ENCODE results near the gene POLR2M. TPM values are rescaled to one million over a fixed set of nuclear protein-coding genes. Genes with fewer than 3 reads are reported as not detected.

POLR2M gene
- total and polyA plus RNA-seq, 4 donors = 102 to 246 (median 178) TPM

- intact Hi-C loops (cut with DNase I) = loop anchor here in 1 of 2 donors (5.0 kb wide), 1 partner anchor 49 kb away; no protein-coding TSS in a partner anchor
- ATAC-seq (ENCODE audit: low FRiP score) (no peak), DNase-seq (no peak)
- Histone ChIP-seq H3K4me1 (ENCODE audit: control insufficient read depth in 1 of 2, insufficient read depth in 2 of 2, low read length in 2 of 2) (no peaks in the 10 kb centered on the region), H3K36me3 (ENCODE audit: control insufficient read depth in 1 of 2, insufficient read depth in 2 of 2, low read length in 1 of 2) (peaks cover 0 to 2% of the 10 kb centered on the region in 2 donors), H3K9me3 (ENCODE audit: control insufficient read depth, low read length) (no peaks in the 10 kb centered on the region), H3K4me3 (ENCODE audit: low read length in 2 of 2) (no peak overlapping the region), H3K27ac (ENCODE audit: low read depth in 1 of 2, low read length in 2 of 2) (no peak overlapping the region), H3K27me3 (ENCODE audit: control insufficient read depth in 1 of 2, insufficient read depth in 2 of 2, low read length in 1 of 2) (no peaks in the 10 kb centered on the region)
- 24 to 26% methylated on average over 3 of the region's 3 CpGs for WGBS, 2 donors
These were observed 14.4 kb downstream of the POLR2M start for GRCh38 chr15:57720867-57721266.

GRCh38 chr15:57726411-57726810, 19.9 kb downstream of the POLR2M start:
- no peak for ATAC-seq (ENCODE audit: low FRiP score)
- DNase-seq = no peak
- WGBS, 2 donors = 90% methylated on average over 3 of the region's 3 CpGs
- no peak overlapping the region for H3K4me3 ChIP-seq (ENCODE audit: low read length in 2 of 2)
- no peaks in the 10 kb centered on the region for H3K36me3 ChIP-seq (ENCODE audit: control insufficient read depth in 1 of 2, insufficient read depth in 2 of 2, low read length in 1 of 2)
- intact Hi-C loops (cut with DNase I) = no loop called here
- H3K27me3 ChIP-seq (ENCODE audit: control insufficient read depth in 1 of 2, insufficient read depth in 2 of 2, low read length in 1 of 2) = no peaks in the 10 kb centered on the region
- no peak overlapping the region for H3K27ac ChIP-seq (ENCODE audit: low read depth in 1 of 2, low read length in 2 of 2)
- no peaks in the 10 kb centered on the region for H3K4me1 ChIP-seq (ENCODE audit: control insufficient read depth in 1 of 2, insufficient read depth in 2 of 2, low read length in 2 of 2)
- no peaks in the 10 kb centered on the region for H3K9me3 ChIP-seq (ENCODE audit: control insufficient read depth, low read length)

- Histone ChIP-seq H3K4me1 (ENCODE audit: control insufficient read depth in 1 of 2, insufficient read depth in 2 of 2, low read length in 2 of 2) (no peaks in the 10 kb centered on the region), H3K36me3 (ENCODE audit: control insufficient read depth in 1 of 2, insufficient read depth in 2 of 2, low read length in 1 of 2) (no peaks in the 10 kb centered on the region), H3K4me3 (ENCODE audit: low read length in 2 of 2) (no peak overlapping the region), H3K27me3 (ENCODE audit: control insufficient read depth in 1 of 2, insufficient read depth in 2 of 2, low read length in 1 of 2) (no peaks in the 10 kb centered on the region), H3K27ac (ENCODE audit: low read depth in 1 of 2, low read length in 2 of 2) (no peak overlapping the region), H3K9me3 (ENCODE audit: control insufficient read depth, low read length) (no peaks in the 10 kb centered on the region)
- intact Hi-C loops (cut with DNase I) = no loop called here
- ATAC-seq (ENCODE audit: low FRiP score) (no peak), DNase-seq (no peak)
- WGBS, 2 donors = 69 to 71% methylated on average over 6 of the region's 6 CpGs
These were observed 20.5 kb downstream of the POLR2M start for GRCh38 chr15:57727031-57727430.

GRCh38 chr15:57728436-57728835, 21.9 kb downstream of the POLR2M start:
- intact Hi-C loops (cut with DNase I) = no loop called here
- no peaks in the 10 kb centered on the region for H3K4me1 ChIP-seq (ENCODE audit: control insufficient read depth in 1 of 2, insufficient read depth in 2 of 2, low read length in 2 of 2)
- no peak for DNase-seq
- H3K4me3 ChIP-seq (ENCODE audit: low read length in 2 of 2) = no peak overlapping the region
- no peaks in the 10 kb centered on the region for H3K36me3 ChIP-seq (ENCODE audit: control insufficient read depth in 1 of 2, insufficient read depth in 2 of 2, low read length in 1 of 2)
- 96% methylated on average over 8 of the region's 8 CpGs for WGBS, 2 donors
- no peak overlapping the region for H3K27ac ChIP-seq (ENCODE audit: low read depth in 1 of 2, low read length in 2 of 2)
- H3K9me3 ChIP-seq (ENCODE audit: control insufficient read depth, low read length) = no peaks in the 10 kb centered on the region
- ATAC-seq (ENCODE audit: low FRiP score) = no peak
- no peaks in the 10 kb centered on the region for H3K27me3 ChIP-seq (ENCODE audit: control insufficient read depth in 1 of 2, insufficient read depth in 2 of 2, low read length in 1 of 2)

- DNase-seq = no peak
- H3K27ac ChIP-seq (ENCODE audit: low read depth in 1 of 2, low read length in 2 of 2) = no peak overlapping the region
- H3K4me3 ChIP-seq (ENCODE audit: low read length in 2 of 2) = no peak overlapping the region
- no peaks in the 10 kb centered on the region for H3K27me3 ChIP-seq (ENCODE audit: control insufficient read depth in 1 of 2, insufficient read depth in 2 of 2, low read length in 1 of 2)
- H3K4me1 ChIP-seq (ENCODE audit: control insufficient read depth in 1 of 2, insufficient read depth in 2 of 2, low read length in 2 of 2) = no peaks in the 10 kb centered on the region
- no peaks in the 10 kb centered on the region for H3K36me3 ChIP-seq (ENCODE audit: control insufficient read depth in 1 of 2, insufficient read depth in 2 of 2, low read length in 1 of 2)
- no peak for ATAC-seq (ENCODE audit: low FRiP score)
- WGBS, 2 donors = 90 to 92% methylated on average over 5 of the region's 5 CpGs
- H3K9me3 ChIP-seq (ENCODE audit: control insufficient read depth, low read length) = no peaks in the 10 kb centered on the region
- intact Hi-C loops (cut with DNase I) = loop anchor here (5.0 to 10.0 kb wide), 2 partner anchors 64 to 176 kb away; no protein-coding TSS in a partner anchor
These were observed 24.4 kb downstream of the POLR2M start for GRCh38 chr15:57730876-57731275.

- Histone ChIP-seq H3K9me3 (ENCODE audit: control insufficient read depth, low read length) (no peaks in the 10 kb centered on the region), H3K27me3 (ENCODE audit: control insufficient read depth in 1 of 2, insufficient read depth in 2 of 2, low read length in 1 of 2) (no peaks in the 10 kb centered on the region), H3K27ac (ENCODE audit: low read depth in 1 of 2, low read length in 2 of 2) (no peak overlapping the region), H3K4me1 (ENCODE audit: control insufficient read depth in 1 of 2, insufficient read depth in 2 of 2, low read length in 2 of 2) (no peaks in the 10 kb centered on the region), H3K36me3 (ENCODE audit: control insufficient read depth in 1 of 2, insufficient read depth in 2 of 2, low read length in 1 of 2) (no peaks in the 10 kb centered on the region), H3K4me3 (ENCODE audit: low read length in 2 of 2) (no peak overlapping the region)
- no peak for DNase-seq
- 82 to 89% methylated on average over 6 of the region's 6 CpGs for WGBS, 2 donors
- ATAC-seq (ENCODE audit: low FRiP score) = no peak
- intact Hi-C loops (cut with DNase I) = loop anchor here (5.0 to 10.0 kb wide), 2 partner anchors 64 to 177 kb away; no protein-coding TSS in a partner anchor
These were observed 25.1 kb downstream of the POLR2M start for GRCh38 chr15:57731530-57732103.

- 44 to 46% methylated on average over 12 of the region's 12 CpGs for WGBS, 2 donors
- Histone ChIP-seq H3K27ac (ENCODE audit: low read depth in 1 of 2, low read length in 2 of 2) (no peak overlapping the region), H3K27me3 (ENCODE audit: control insufficient read depth in 1 of 2, insufficient read depth in 2 of 2, low read length in 1 of 2) (no peaks in the 10 kb centered on the region), H3K4me1 (ENCODE audit: control insufficient read depth in 1 of 2, insufficient read depth in 2 of 2, low read length in 2 of 2) (no peaks in the 10 kb centered on the region), H3K36me3 (ENCODE audit: control insufficient read depth in 1 of 2, insufficient read depth in 2 of 2, low read length in 1 of 2) (no peaks in the 10 kb centered on the region), H3K9me3 (ENCODE audit: control insufficient read depth, low read length) (no peaks in the 10 kb centered on the region), H3K4me3 (ENCODE audit: low read length in 2 of 2) (no peak overlapping the region)
- DNase-seq = no peak
- ATAC-seq (ENCODE audit: low FRiP score) = no peak
- intact Hi-C loops (cut with DNase I) = loop anchor here (5.0 to 10.0 kb wide), 2 partner anchors 65 to 178 kb away; no protein-coding TSS in a partner anchor
These were observed 26.2 kb downstream of the POLR2M start for GRCh38 chr15:57732526-57733331.

- no peak for ATAC-seq (ENCODE audit: low FRiP score)
- no peak for DNase-seq
- H3K27me3 ChIP-seq (ENCODE audit: control insufficient read depth in 1 of 2, insufficient read depth in 2 of 2, low read length in 1 of 2) = no peaks in the 10 kb centered on the region
- H3K27ac ChIP-seq (ENCODE audit: low read depth in 1 of 2, low read length in 2 of 2) = no peak overlapping the region
- H3K36me3 ChIP-seq (ENCODE audit: control insufficient read depth in 1 of 2, insufficient read depth in 2 of 2, low read length in 1 of 2) = no peaks in the 10 kb centered on the region
- intact Hi-C loops (cut with DNase I) = loop anchor here (5.0 to 10.0 kb wide), 2 partner anchors 68 to 180 kb away; no protein-coding TSS in a partner anchor
- H3K4me1 ChIP-seq (ENCODE audit: control insufficient read depth in 1 of 2, insufficient read depth in 2 of 2, low read length in 2 of 2) = no peaks in the 10 kb centered on the region
- WGBS, 2 donors = 44 to 54% methylated on average over 2 of the region's 2 CpGs
- H3K9me3 ChIP-seq (ENCODE audit: control insufficient read depth, low read length) = no peaks in the 10 kb centered on the region
- no peak overlapping the region for H3K4me3 ChIP-seq (ENCODE audit: low read length in 2 of 2)
These were observed 28.3 kb downstream of the POLR2M start for GRCh38 chr15:57734860-57735259.
